ENCODE results near the gene OTOR. TPM values are rescaled to one million over a fixed set of nuclear protein-coding genes. Genes with fewer than 3 reads are reported as not detected.

The OTOR gene
- total RNA-seq, 4 donors from 2014 or later: not detected

- no peaks in the 10 kb centered on the region for H3K4me1 ChIP-seq
- no peak overlapping the region for H3K27ac ChIP-seq
- TF ChIP-seq CTCF (IDR thresholded peaks at IDR 0.05 in 4 of 5, conservative IDR thresholded peaks at IDR 0.05 in 1 of 5) (no peak), POLR2A (IDR thresholded peaks at IDR 0.05) (no peak)
- H3K4me3 ChIP-seq: no peak overlapping the region
- H3K36me3 ChIP-seq: no peaks in the 10 kb centered on the region
- DNase-seq (no peak), ATAC-seq (no peak)
- H3K27me3 ChIP-seq: no peaks in the 10 kb centered on the region
- no peaks in the 10 kb centered on the region for H3K9me3 ChIP-seq
- intact Hi-C loops (cut with DNase I; ENCODE audit: low total_unique reads): no loop called here
- in situ Hi-C loops (cut with MboI; ENCODE audit: low sequenced_read_pairs in 4 of 4): loop anchor here in 1 of 4 donors (25.0 kb wide), 1 partner anchor 1815 kb away; the partner anchor contains the start of gene SMIM26
Measured at GRCh38 chr20:16747291-16747811, 807 bp upstream of the OTOR start.

- Histone ChIP-seq H3K27ac (no peak overlapping the region), H3K27me3 (no peaks in the 10 kb centered on the region), H3K4me1 (no peaks in the 10 kb centered on the region), H3K9me3 (no peaks in the 10 kb centered on the region), H3K4me3 (no peak overlapping the region), H3K36me3 (no peaks in the 10 kb centered on the region)
- no peak for DNase-seq
- in situ Hi-C loops (cut with MboI; ENCODE audit: low sequenced_read_pairs in 4 of 4) (loop anchor here in 1 of 4 donors (25.0 kb wide), 1 partner anchor 1813 kb away; the partner anchor contains the start of gene SMIM26), intact Hi-C loops (cut with DNase I; ENCODE audit: low total_unique reads) (no loop called here)
- no peak for ATAC-seq
- TF ChIP-seq CTCF (IDR thresholded peaks at IDR 0.05 in 4 of 5, conservative IDR thresholded peaks at IDR 0.05 in 1 of 5) (no peak), POLR2A (IDR thresholded peaks at IDR 0.05) (no peak)
Measured at GRCh38 chr20:16749573-16749972, 1.4 kb downstream of the OTOR start.

- Histone ChIP-seq H3K36me3 (no peaks in the 10 kb centered on the region), H3K27ac (no peak overlapping the region), H3K9me3 (no peaks in the 10 kb centered on the region), H3K4me3 (no peak overlapping the region), H3K4me1 (no peaks in the 10 kb centered on the region), H3K27me3 (no peaks in the 10 kb centered on the region)
- intact Hi-C loops (cut with DNase I; ENCODE audit: low total_unique reads): no loop called here
- no peak for DNase-seq
- in situ Hi-C loops (cut with MboI; ENCODE audit: low sequenced_read_pairs in 4 of 4): loop anchor here in 1 of 4 donors (25.0 kb wide), 1 partner anchor 240 kb away; no protein-coding TSS in a partner anchor
- no peak for ATAC-seq
- TF ChIP-seq POLR2A (IDR thresholded peaks at IDR 0.05): no peak
Measured at GRCh38 chr20:16752082-16752481, 3.9 kb downstream of the OTOR start.

- H3K27ac ChIP-seq: no peak overlapping the region
- in situ Hi-C loops (cut with MboI; ENCODE audit: low sequenced_read_pairs in 4 of 4) (loop anchor here in 1 of 4 donors (25.0 kb wide), 1 partner anchor 241 kb away; no protein-coding TSS in a partner anchor), intact Hi-C loops (cut with DNase I; ENCODE audit: low total_unique reads) (no loop called here)
- no peak overlapping the region for H3K4me3 ChIP-seq
- TF ChIP-seq CTCF (IDR thresholded peaks at IDR 0.05 in 4 of 5, conservative IDR thresholded peaks at IDR 0.05 in 1 of 5) (no peak), POLR2A (IDR thresholded peaks at IDR 0.05) (no peak)
- no peaks in the 10 kb centered on the region for H3K36me3 ChIP-seq
- no peaks in the 10 kb centered on the region for H3K27me3 ChIP-seq
- ATAC-seq: no peak
- DNase-seq: no peak
- H3K9me3 ChIP-seq: no peaks in the 10 kb centered on the region
- H3K4me1 ChIP-seq: no peaks in the 10 kb centered on the region
Measured at GRCh38 chr20:16752901-16753300, 4.7 kb downstream of the OTOR start.

- no peaks in the 10 kb centered on the region for H3K9me3 ChIP-seq
Measured at GRCh38 chr20:16758454-16759180, 10.5 kb downstream of the OTOR start.

More at GRCh38 chr20:16758454-16759180, 10.5 kb downstream of the OTOR start:
- H3K27me3 ChIP-seq: no peaks in the 10 kb centered on the region
- H3K36me3 ChIP-seq: no peaks in the 10 kb centered on the region
- DNase-seq: no peak
- no peak overlapping the region for H3K4me3 ChIP-seq
- no peak for TF ChIP-seq CTCF (IDR thresholded peaks at IDR 0.05 in 4 of 5, conservative IDR thresholded peaks at IDR 0.05 in 1 of 5)
- TF ChIP-seq POLR2A (IDR thresholded peaks at IDR 0.05): no peak
- in situ Hi-C loops (cut with MboI; ENCODE audit: low sequenced_read_pairs in 4 of 4) (loop anchor here in 1 of 4 donors (25.0 kb wide), 1 partner anchor 246 kb away; no protein-coding TSS in a partner anchor), intact Hi-C loops (cut with DNase I; ENCODE audit: low total_unique reads) (no loop called here)
- no peak for ATAC-seq
- no peak overlapping the region for H3K27ac ChIP-seq
- H3K4me1 ChIP-seq: no peaks in the 10 kb centered on the region

Measured in gastrocnemius medialis (tissue), 4 donors.